OCI-LY1 (cell line): ENCODE measurements around the gene PPARD.

ENCODE experiments used
- H2AFZ ChIP-seq: fragments of 200-600 bp; sonication (generic), shearing (Covaris generic); 2 replicates; pipeline ENCODE4 v1.6.0; 2014; ENCODE audit warnings: antibody characterized with exemption, mild to moderate bottlenecking, low read length
- H3F3A ChIP-seq: fragments of 200-600 bp; sonication (generic), shearing (Covaris generic); 2 replicates; pipeline ENCODE4 v1.6.0; 2014; ENCODE audit warnings: mild to moderate bottlenecking, antibody characterized with exemption, low read length, moderate library complexity; ENCODE audit not compliant: insufficient read depth
- H3K27ac ChIP-seq: fragments of 200-600 bp; sonication (generic); 2 replicates; pipeline ENCODE4 v1.5.1; 2014; ENCODE audit warnings: low read length, mixed run types, mild to moderate bottlenecking, low read depth; ENCODE audit not compliant: poor library complexity, severe bottlenecking
- H3K27me3 ChIP-seq: fragments of 200-600 bp; sonication (generic); 2 replicates; pipeline ENCODE4 v1.6.0; 2014; ENCODE audit warnings: antibody characterized with exemption, mild to moderate bottlenecking, low read length, moderate library complexity; ENCODE audit not compliant: insufficient read depth
- H3K36me3 ChIP-seq: fragments of 200-600 bp; sonication (generic); 2 replicates; pipeline ENCODE4 v1.6.1; 2014; ENCODE audit warnings: mild to moderate bottlenecking, antibody characterized with exemption, low read length, moderate library complexity, mixed read lengths; ENCODE audit not compliant: insufficient read depth
- H3K4me1 ChIP-seq: fragments of 200-600 bp; sonication (generic); 2 replicates; pipeline ENCODE4 v1.5.1; 2014; ENCODE audit warnings: mild to moderate bottlenecking, low read length, moderate library complexity; ENCODE audit not compliant: insufficient read depth, severe bottlenecking
- H3K4me2 ChIP-seq: fragments of 200-600 bp; sonication (generic), shearing (Covaris generic); 2 replicates; pipeline ENCODE4 v1.6.1; 2014; ENCODE audit warnings: low read length
- H3K4me3 ChIP-seq: fragments of 200-600 bp; sonication (generic); 2 replicates; pipeline ENCODE4 v1.5.1; 2014; ENCODE audit warnings: low read length, low read depth, mild to moderate bottlenecking, mixed read lengths; ENCODE audit not compliant: poor library complexity, severe bottlenecking
- H3K79me2 ChIP-seq: fragments of 200-600 bp; shearing (Covaris generic); 2 replicates; pipeline ENCODE4 v1.6.1; 2016; ENCODE audit warnings: mixed run types, low read length, mixed read lengths; ENCODE audit not compliant: insufficient read depth
- H3K9ac ChIP-seq: fragments of 200-600 bp; sonication (generic), shearing (Covaris generic); 2 replicates; pipeline ENCODE4 v1.6.1; 2014; ENCODE audit warnings: mild to moderate bottlenecking, low read length, mixed read lengths
- H3K9me2 ChIP-seq: fragments of 200-600 bp; sonication (generic), shearing (Covaris generic); 2 replicates; pipeline ENCODE4 v1.6.1; 2014; ENCODE audit warnings: low read depth, mild to moderate bottlenecking, low read length, mixed read lengths
- H3K9me3 ChIP-seq: fragments of 200-600 bp; shearing (Covaris generic); 2 replicates; pipeline ENCODE4 v1.6.1; 2014; ENCODE audit warnings: low read length, mixed read lengths
- H4K20me1 ChIP-seq: fragments of 200-600 bp; sonication (generic), shearing (Covaris generic); 2 replicates; pipeline ENCODE4 v1.6.0; 2016; ENCODE audit warnings: mild to moderate bottlenecking, low read length; ENCODE audit not compliant: insufficient read depth
- CTCF ChIP-seq: fragments of 200-600 bp; sonication (generic), shearing (Covaris generic); IDR thresholded peaks from 2 replicates; pipeline ENCODE4 v1.5.1; 2017; ENCODE audit warnings: mild to moderate bottlenecking, antibody characterized with exemption, low read length, moderate library complexity, mixed read lengths
- EZH2 ChIP-seq: fragments of 200-600 bp; sonication (generic), shearing (Covaris generic); IDR thresholded peaks from 2 replicates; pipeline ENCODE4 v1.8.0; 2017; ENCODE audit warnings: borderline replicate concordance, mixed run types, mild to moderate bottlenecking, antibody characterized with exemption, low read length, moderate library complexity, mixed read lengths

Gene PPARD

DNA sequence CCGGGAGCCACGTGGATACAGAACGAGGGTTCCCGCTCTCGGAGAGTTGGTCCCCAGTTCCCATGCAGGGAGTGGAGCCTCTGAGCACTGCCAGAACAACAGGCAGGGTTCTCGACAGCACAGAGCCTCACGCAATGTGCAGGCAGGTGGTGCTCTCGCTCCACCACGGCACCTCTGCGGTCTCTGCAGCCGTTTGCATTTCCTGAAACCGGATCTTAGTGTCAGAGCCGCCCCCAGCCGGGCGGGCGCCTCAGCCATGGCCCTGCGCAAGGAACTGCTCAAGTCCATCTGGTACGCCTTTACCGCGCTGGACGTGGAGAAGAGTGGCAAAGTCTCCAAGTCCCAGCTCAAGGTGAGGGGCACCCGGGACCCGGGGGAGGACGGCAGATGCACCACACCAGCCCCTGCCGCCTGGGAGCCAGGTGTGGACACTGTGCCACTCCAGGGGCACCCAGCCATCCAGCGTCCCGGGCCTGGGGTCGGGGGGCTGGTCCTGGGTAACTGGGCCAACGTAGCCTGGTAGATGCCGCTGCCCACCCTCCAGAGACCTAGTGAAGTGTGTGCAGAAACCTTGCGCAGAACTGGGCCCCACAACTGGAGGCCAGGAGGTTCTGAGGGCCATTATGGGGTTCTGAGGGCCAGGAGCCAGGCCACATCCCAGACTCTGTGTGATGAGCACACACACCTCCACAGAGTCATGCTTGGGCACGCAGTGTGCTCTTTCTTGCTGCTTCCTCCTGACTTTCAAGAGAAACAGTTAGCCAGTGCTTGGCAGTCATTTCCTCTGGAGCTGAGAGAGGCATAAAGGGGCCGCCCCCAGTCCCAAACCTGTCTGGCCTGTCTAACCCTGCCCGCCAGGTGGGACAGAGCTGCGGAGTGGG, 44.5 kb upstream of the PPARD start, which contains the start of gene DEF6:
Gene DEF6, plus strand, starts transcription at position 218 of the 881 bp plus-strand sequence. Its CDS starts 39 bp downstream, at position 257.
- H3K27ac ChIP-seq, result peak within 1 kb of the TSS; percentile 74
- TF ChIP-seq CTCF, result peak; percentile 88
- no peak for TF ChIP-seq EZH2

DNA sequence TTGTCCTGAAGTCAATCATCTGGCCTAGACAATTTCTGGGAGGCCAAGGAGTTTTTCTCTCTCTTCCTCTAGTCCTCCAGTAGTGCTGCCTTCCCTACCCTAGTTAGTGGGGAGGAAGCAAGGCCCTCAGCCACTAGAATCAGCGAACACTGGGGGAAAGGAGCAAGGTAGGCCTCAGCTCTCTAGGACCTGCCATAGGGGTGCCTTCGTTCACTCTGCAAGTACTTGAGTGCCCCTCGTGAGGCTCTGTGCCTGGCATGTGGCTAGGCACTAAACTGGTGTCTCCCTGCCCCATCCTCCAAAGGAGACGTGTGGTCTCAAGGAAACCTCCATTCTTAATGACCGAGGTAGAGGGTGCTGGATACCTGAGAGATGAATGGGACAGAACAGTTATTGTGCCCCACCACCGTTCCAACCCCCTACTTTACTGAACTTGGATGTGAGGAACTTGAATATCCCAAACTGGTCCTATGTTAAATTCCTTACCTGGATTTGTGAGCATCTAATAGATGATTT, 43.7 kb upstream of the PPARD start:
- no peak for TF ChIP-seq CTCF
- no peak for TF ChIP-seq EZH2
- Histone ChIP-seq H4K20me1 (no peaks in the 10 kb centered on the region), H3K4me2 (peak overlapping the region; percentile 78), H3K4me3 (peak overlapping the region; percentile 69), H3F3A (no peaks in the 10 kb centered on the region), H3K9ac (peak overlapping the region; percentile 79), H3K9me3 (no peaks in the 10 kb centered on the region), H3K4me1 (peaks cover 53% of the 10 kb centered on the region), H3K27me3 (no peaks in the 10 kb centered on the region), H3K36me3 (peaks cover 20% of the 10 kb centered on the region), H2AFZ (no peak overlapping the region), H3K79me2 (no peaks in the 10 kb centered on the region), H3K27ac (peak overlapping the region; percentile 74), H3K9me2 (no peaks in the 10 kb centered on the region)

More for the DNA sequence above, 44.5 kb upstream of the PPARD start, which contains the start of gene DEF6:
- no peaks in the 10 kb centered on the region for H3K9me3 ChIP-seq
- peak within 1 kb of the TSS; percentile 69 for H3K4me3 ChIP-seq
- H3F3A ChIP-seq, result no peaks in the 10 kb centered on the region
- H2AFZ ChIP-seq, result no peak within 1 kb of the TSS
- H3K9me2 ChIP-seq, result no peaks in the 10 kb centered on the region
- no peaks in the 10 kb centered on the region for H3K27me3 ChIP-seq
- H3K4me1 ChIP-seq, result peaks cover 45% of the 10 kb centered on the region
- H3K36me3 ChIP-seq, result peaks cover 28% of the 10 kb centered on the region
- no peaks in the 10 kb centered on the region for H4K20me1 ChIP-seq
- H3K79me2 ChIP-seq, result no peaks in the 10 kb centered on the region
- H3K9ac ChIP-seq, result peak within 1 kb of the TSS; percentile 79
- H3K4me2 ChIP-seq, result peak within 1 kb of the TSS; percentile 78

- H3K4me1 ChIP-seq, result peaks cover 54% of the 10 kb centered on the region
- no peak overlapping the region for H2AFZ ChIP-seq
- peak overlapping the region; percentile 69 for H3K4me3 ChIP-seq
- H3K9ac ChIP-seq, result peak overlapping the region; percentile 79
- peak overlapping the region; percentile 74 for H3K27ac ChIP-seq
- TF ChIP-seq CTCF (no peak), EZH2 (no peak)
- peak overlapping the region; percentile 78 for H3K4me2 ChIP-seq
- no peaks in the 10 kb centered on the region for H3K9me2 ChIP-seq
- H3K36me3 ChIP-seq, result peaks cover 10% of the 10 kb centered on the region; the same call in 1 of the 2 replicates
- no peaks in the 10 kb centered on the region for H4K20me1 ChIP-seq
- no peaks in the 10 kb centered on the region for H3K27me3 ChIP-seq
- no peaks in the 10 kb centered on the region for H3K9me3 ChIP-seq
- no peaks in the 10 kb centered on the region for H3K79me2 ChIP-seq
- no peaks in the 10 kb centered on the region for H3F3A ChIP-seq
Observed at GRCh38 chr6:35299674-35300073, 42.7 kb upstream of the PPARD start.
